ENCODE measurements around the gene STARD3.

DNA sequence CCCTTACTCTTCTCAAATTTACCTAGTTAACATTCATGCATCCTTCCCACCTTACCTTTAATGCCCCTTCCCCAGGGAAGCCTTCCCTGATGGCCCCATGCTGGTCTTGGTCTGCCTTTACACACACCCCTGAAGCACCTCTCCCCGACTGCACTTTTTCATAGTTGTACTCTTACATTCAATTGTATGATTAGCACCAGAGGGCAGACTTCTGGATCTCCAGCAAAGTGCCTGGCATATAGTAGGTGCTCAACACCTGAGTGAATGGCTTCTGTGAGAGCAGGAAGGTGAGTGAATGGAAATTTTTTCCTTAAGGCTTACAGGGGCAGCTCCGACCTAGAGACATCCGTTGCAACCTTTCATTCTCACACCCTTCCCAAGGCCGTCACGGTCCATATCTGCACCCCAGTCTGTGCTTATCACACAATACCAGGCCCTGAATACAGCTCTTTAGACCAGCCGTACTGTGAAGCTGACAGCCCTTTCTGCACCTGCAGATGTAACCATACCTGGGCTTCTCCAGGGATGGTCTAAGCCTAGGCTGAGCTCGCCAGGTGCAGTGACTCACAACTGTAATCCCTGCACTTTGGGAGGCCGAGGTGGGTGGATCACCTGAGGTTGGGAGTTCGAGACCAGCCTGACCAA, 46.5 kb downstream of the STARD3 start:
- TF ChIP-seq CTCF (conservative IDR thresholded peaks at IDR 0.05), result no peak
- TF ChIP-seq ZFX (IDR thresholded peaks at IDR 0.05), result no peak

Data from C4-2B (cell line).